ENCODE results near the gene PRICKLE2. TPM values are rescaled to one million over a fixed set of nuclear protein-coding genes. Genes with fewer than 3 reads are reported as not detected.

PRICKLE2 gene
- total and polyA plus RNA-seq, 10 donors = 0.27 to 11.4 (median 5.4) TPM

- 65 to 74% (median 68%) methylated on average over 7 of the region's 7 CpGs for WGBS, 5 donors
- Histone ChIP-seq H3K27me3 (replicated peaks in 1 of 7) (no peaks in the 10 kb centered on the region), H3K36me3 (no peaks in the 10 kb centered on the region), H3K4me1 (peaks cover 0 to 7% (median 2%) of the 10 kb centered on the region in 6 donors), H3K9me3 (no peaks in the 10 kb centered on the region), H3K4me3 (peak overlapping the region in 4 of 8 donors; percentile 2 to 52 (median 18)), H3K27ac (peak overlapping the region in 7 of 8 donors; percentile 43 to 72 (median 65))
- DNase-seq = no peak
- intact Hi-C loops (cut with DNase I; ENCODE audit: low total_unique reads) = no loop called here
- TF ChIP-seq CTCF (IDR thresholded peaks at IDR 0.05 in 8 of 11, conservative IDR thresholded peaks at IDR 0.05 in 3 of 11) (no peak), POLR2A (IDR thresholded peaks at IDR 0.05) (no peak), POLR2AphosphoS5 (IDR thresholded peaks at IDR 0.05) (no peak)
Observed at GRCh38 chr3:64225695-64226499, 631 bp upstream of the PRICKLE2 start.

GRCh38 chr3:64223791-64224745, 1.2 kb downstream of the PRICKLE2 start:
- 80 to 87% (median 83%) methylated on average over 9 of the region's 9 CpGs for WGBS, 5 donors
- peaks cover 0 to 11% (median 2%) of the 10 kb centered on the region in 6 donors for H3K4me1 ChIP-seq
- H3K27ac ChIP-seq = peak overlapping the region in 7 of 8 donors; percentile 1 to 72 (median 64)
- H3K27me3 ChIP-seq (replicated peaks in 1 of 7) = no peaks in the 10 kb centered on the region
- intact Hi-C loops (cut with DNase I; ENCODE audit: low total_unique reads) = no loop called here
- H3K36me3 ChIP-seq = no peaks in the 10 kb centered on the region
- H3K9me3 ChIP-seq = no peaks in the 10 kb centered on the region
- TF ChIP-seq POLR2A (IDR thresholded peaks at IDR 0.05) (no peak), CTCF (IDR thresholded peaks at IDR 0.05 in 8 of 11, conservative IDR thresholded peaks at IDR 0.05 in 3 of 11) (no peak), POLR2AphosphoS5 (IDR thresholded peaks at IDR 0.05) (no peak)
- H3K4me3 ChIP-seq = peak overlapping the region in 5 of 8 donors; percentile 1 to 52 (median 8)
- DNase-seq = no peak

DNA sequence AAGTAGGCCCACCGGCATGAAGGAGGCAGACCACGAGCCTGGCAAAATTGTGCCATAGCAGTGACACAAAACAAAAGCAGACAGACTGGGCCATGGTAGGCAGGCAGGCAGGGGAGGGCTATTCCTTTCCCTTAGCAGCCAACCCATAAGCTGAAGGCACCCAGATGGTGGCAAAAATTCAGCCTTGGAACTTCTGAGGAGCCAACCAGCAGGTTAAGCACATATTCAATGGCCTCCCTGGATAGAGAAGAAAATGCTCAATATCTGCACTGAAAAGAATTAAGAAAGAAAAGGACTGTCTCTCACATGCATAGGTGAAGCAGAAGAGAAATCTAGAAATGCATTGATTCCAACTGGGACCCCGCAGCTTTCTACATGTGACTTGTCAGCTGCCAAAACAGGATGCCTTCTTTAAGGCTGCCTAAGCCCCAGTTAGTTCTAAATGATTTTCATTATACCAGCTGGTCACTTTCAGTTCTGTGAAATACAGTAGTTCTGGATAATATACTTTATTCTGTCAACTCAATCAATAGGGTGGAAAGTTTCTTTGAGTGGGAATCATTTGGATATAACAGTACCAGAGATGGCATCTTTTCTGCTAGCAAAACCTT, 2.7 kb downstream of the PRICKLE2 start:
- intact Hi-C loops (cut with DNase I; ENCODE audit: low total_unique reads) = no loop called here
- H3K27me3 ChIP-seq (replicated peaks in 1 of 7) = no peaks in the 10 kb centered on the region
- H3K4me1 ChIP-seq = peaks cover 0 to 11% (median 2%) of the 10 kb centered on the region in 6 donors
- DNase-seq = no peak
- H3K9me3 ChIP-seq = no peaks in the 10 kb centered on the region
- H3K36me3 ChIP-seq = no peaks in the 10 kb centered on the region
- no peak overlapping the region for H3K27ac ChIP-seq
- 82 to 93% (median 90%) methylated on average over 3 of the region's 3 CpGs for WGBS, 5 donors
- H3K4me3 ChIP-seq = no peak overlapping the region
- no peak for TF ChIP-seq POLR2AphosphoS5 (IDR thresholded peaks at IDR 0.05)
- TF ChIP-seq POLR2A (IDR thresholded peaks at IDR 0.05) = no peak
- TF ChIP-seq CTCF (IDR thresholded peaks at IDR 0.05 in 8 of 11, conservative IDR thresholded peaks at IDR 0.05 in 3 of 11) = no peak

Data from spleen (tissue), 11 donors.